ENCODE measurements around the gene SSR1. TPM values are rescaled to one million over a fixed set of nuclear protein-coding genes. Genes with fewer than 3 reads are reported as not detected.

Gene SSR1
- total RNA-seq, 1 donor from 2014 or later, result 289 TPM

GRCh38 chr6:7224731-7225130 is 88.3 kb downstream of the SSR1 start:
- Histone ChIP-seq H3K79me2 (ENCODE audit: insufficient read depth, low read length) (no peaks in the 10 kb centered on the region), H3K9ac (ENCODE audit: low read length) (no peak overlapping the region), H3K4me3 (ENCODE audit: insufficient read depth, low read depth, low read length) (no peak overlapping the region), H2AFZ (ENCODE audit: low read depth, low read length) (no peak overlapping the region), H3K4me1 (ENCODE audit: insufficient read depth, low read length) (no peaks in the 10 kb centered on the region), H4K20me1 (ENCODE audit: insufficient read depth, low read length) (peaks cover 43% of the 10 kb centered on the region), H3K27me3 (ENCODE audit: insufficient read depth, low read length) (no peaks in the 10 kb centered on the region), H3K4me2 (ENCODE audit: low read length) (no peak overlapping the region), H3K36me3 (ENCODE audit: insufficient read depth, low read length) (peaks cover 30% of the 10 kb centered on the region), H3K9me3 (ENCODE audit: insufficient read depth, low read depth, low read length) (no peaks in the 10 kb centered on the region), H3K27ac (ENCODE audit: low read depth, low read length) (no peak overlapping the region)
- Mint-ChIP-seq H3K9me3 (ENCODE audit: unreplicated experiment) (no peaks in the 10 kb centered on the region), H3K27me3 (ENCODE audit: low read depth, unreplicated experiment) (no peaks in the 10 kb centered on the region), H3K4me1 (ENCODE audit: low read depth, unreplicated experiment) (peaks cover 6% of the 10 kb centered on the region), H3K36me3 (ENCODE audit: low read depth, unreplicated experiment) (peaks cover 19% of the 10 kb centered on the region), H3K27ac (ENCODE audit: unreplicated experiment) (no peak overlapping the region), H3K4me3 (ENCODE audit: unreplicated experiment) (no peak overlapping the region)
- no peak for DNase-seq (ENCODE audit: low read depth)
- FAIRE-seq, result no peak
- TF ChIP-seq EZH2 (IDR thresholded peaks at IDR 0.05; ENCODE audit: insufficient read depth, low read length), result no peak
- no peak for TF ChIP-seq CTCF (IDR thresholded peaks at IDR 0.05; ENCODE audit: insufficient read depth, low read depth, low read length)

- DNase-seq (ENCODE audit: low read depth) (no peak), FAIRE-seq (no peak)
- Histone ChIP-seq H3K27ac (ENCODE audit: low read depth, low read length) (no peak overlapping the region), H3K36me3 (ENCODE audit: insufficient read depth, low read length) (peaks cover 28% of the 10 kb centered on the region), H3K79me2 (ENCODE audit: insufficient read depth, low read length) (no peaks in the 10 kb centered on the region), H3K9ac (ENCODE audit: low read length) (no peak overlapping the region), H3K4me1 (ENCODE audit: insufficient read depth, low read length) (peaks cover 7% of the 10 kb centered on the region), H3K27me3 (ENCODE audit: insufficient read depth, low read length) (no peaks in the 10 kb centered on the region), H3K4me2 (ENCODE audit: low read length) (no peak overlapping the region), H3K9me3 (ENCODE audit: insufficient read depth, low read depth, low read length) (no peaks in the 10 kb centered on the region), H3K4me3 (ENCODE audit: insufficient read depth, low read depth, low read length) (no peak overlapping the region), H4K20me1 (ENCODE audit: insufficient read depth, low read length) (peaks cover 50% of the 10 kb centered on the region), H2AFZ (ENCODE audit: low read depth, low read length) (no peak overlapping the region)
- Mint-ChIP-seq H3K9me3 (ENCODE audit: unreplicated experiment) (no peaks in the 10 kb centered on the region), H3K36me3 (ENCODE audit: low read depth, unreplicated experiment) (peaks cover 19% of the 10 kb centered on the region), H3K4me3 (ENCODE audit: unreplicated experiment) (no peak overlapping the region), H3K27ac (ENCODE audit: unreplicated experiment) (no peak overlapping the region), H3K27me3 (ENCODE audit: low read depth, unreplicated experiment) (no peaks in the 10 kb centered on the region), H3K4me1 (ENCODE audit: low read depth, unreplicated experiment) (peaks cover 12% of the 10 kb centered on the region)
- TF ChIP-seq CTCF (IDR thresholded peaks at IDR 0.05; ENCODE audit: insufficient read depth, low read depth, low read length), result no peak
- no peak for TF ChIP-seq EZH2 (IDR thresholded peaks at IDR 0.05; ENCODE audit: insufficient read depth, low read length)
Measured at GRCh38 chr6:7222197-7222596, 90.8 kb downstream of the SSR1 start.

GRCh38 chr6:7219310-7219709 is 93.7 kb downstream of the SSR1 start:
- no peak overlapping the region for H3K4me3 ChIP-seq (ENCODE audit: insufficient read depth, low read depth, low read length)
- Mint-ChIP-seq H3K4me1 (ENCODE audit: low read depth, unreplicated experiment) (peaks cover 22% of the 10 kb centered on the region), H3K4me3 (ENCODE audit: unreplicated experiment) (no peak overlapping the region), H3K27me3 (ENCODE audit: low read depth, unreplicated experiment) (no peaks in the 10 kb centered on the region), H3K27ac (ENCODE audit: unreplicated experiment) (peak overlapping the region; percentile 53), H3K9me3 (ENCODE audit: unreplicated experiment) (no peaks in the 10 kb centered on the region), H3K36me3 (ENCODE audit: low read depth, unreplicated experiment) (peaks cover 23% of the 10 kb centered on the region)
- peaks cover 62% of the 10 kb centered on the region for H4K20me1 ChIP-seq (ENCODE audit: insufficient read depth, low read length)
- H3K9ac ChIP-seq (ENCODE audit: low read length), result no peak overlapping the region
- peaks cover 16% of the 10 kb centered on the region for H3K36me3 ChIP-seq (ENCODE audit: insufficient read depth, low read length)
- H3K27ac ChIP-seq (ENCODE audit: low read depth, low read length), result no peak overlapping the region
- H2AFZ ChIP-seq (ENCODE audit: low read depth, low read length), result no peak overlapping the region
- no peak overlapping the region for H3K4me2 ChIP-seq (ENCODE audit: low read length)
- DNase-seq (ENCODE audit: low read depth) (no peak), FAIRE-seq (no peak)
- no peak for TF ChIP-seq EZH2 (IDR thresholded peaks at IDR 0.05; ENCODE audit: insufficient read depth, low read length)
- peaks cover 19% of the 10 kb centered on the region for H3K4me1 ChIP-seq (ENCODE audit: insufficient read depth, low read length)
- H3K27me3 ChIP-seq (ENCODE audit: insufficient read depth, low read length), result no peaks in the 10 kb centered on the region
- no peaks in the 10 kb centered on the region for H3K79me2 ChIP-seq (ENCODE audit: insufficient read depth, low read length)
- no peaks in the 10 kb centered on the region for H3K9me3 ChIP-seq (ENCODE audit: insufficient read depth, low read depth, low read length)

Data from astrocyte (in vitro differentiated cells and primary cell).